Suprapubic skin (tissue), 4 donors: Measurements from ENCODE around the gene FBXO22. TPM values are rescaled to one million over a fixed set of nuclear protein-coding genes. Genes with fewer than 3 reads are reported as not detected.
"Not testable (repeated sequence)": the region's sequence is repeated elsewhere in the genome, so short reads cannot be mapped to it uniquely, and the experiment has no call there.

Experiments used
- DNase-seq, 2 donors: peaks; one replicate each; pipeline ENCODE4 v3.0.0-alpha.2; 2019; ENCODE audit warnings: low spot score in 2 of 2
- H3K27ac ChIP-seq: fragments of 200-600 bp; sonication (generic); one replicate; pipeline ENCODE4 v1.5.1; 2019
- H3K27me3 ChIP-seq: fragments of 200-600 bp; sonication (generic); one replicate; pipeline ENCODE4 v1.5.1; 2019
- H3K36me3 ChIP-seq: fragments of 200-600 bp; sonication (generic); one replicate; pipeline ENCODE4 v1.5.1; 2019
- H3K4me1 ChIP-seq: fragments of 200-600 bp; sonication (generic); one replicate; pipeline ENCODE4 v1.5.1; 2019
- H3K4me3 ChIP-seq: fragments of 200-600 bp; sonication (generic); one replicate; pipeline ENCODE4 v1.5.1; 2019; ENCODE audit warnings: mild to moderate bottlenecking
- H3K9me3 ChIP-seq: fragments of 200-600 bp; sonication (generic); one replicate; pipeline ENCODE4 v1.5.1; 2019
- CTCF ChIP-seq, 2 donors: fragments of 200-600 bp in 1 of 2; fragments of 450-650 bp in 1 of 2; sonication (generic) in 1 of 2; IDR thresholded peaks; one replicate each; pipeline ENCODE4 v1.5.1; 2016 to 2019; ENCODE audit warnings: antibody characterized with exemption in 2 of 2, mild to moderate bottlenecking in 1 of 2, moderate library complexity in 1 of 2
- EP300 ChIP-seq: sonication (generic); formaldehyde crosslinking; IDR thresholded peaks from one replicate; pipeline ENCODE4 v1.6.1; 2017; ENCODE audit warnings: antibody characterized with exemption
- POLR2A ChIP-seq, 2 donors: fragments of 450-650 bp; IDR thresholded peaks; one replicate each; pipeline ENCODE4 v1.6.1; 2017; ENCODE audit warnings: antibody characterized with exemption in 2 of 2, mild to moderate bottlenecking in 2 of 2, moderate library complexity in 2 of 2
- POLR2AphosphoS5 ChIP-seq, 3 donors: sonication (generic); formaldehyde crosslinking; IDR thresholded peaks; one replicate each; pipeline ENCODE4 v1.6.1; 2017; ENCODE audit warnings: antibody characterized with exemption in 3 of 3
- WGBS: methylation state at CpG from one replicate; pipeline ENCODE4 v1.1.5; 2018; 5-methylcytosine and 5-hydroxymethylcytosine counted together
- total RNA-seq, 4 donors: library from RNA; depleted of rRNA; stranded (reverse); fragments of >200 nt; gene quantifications; one replicate each; pipeline ENCODE4 v1.1.0, GENCODE V29; 2016

FBXO22 gene
- total RNA-seq, 4 donors from 2014 or later: 17.2 to 33.4 (median 22.2) TPM

GRCh38 chr15:75866916-75867315 is 36.8 kb upstream of the FBXO22 start:
- DNase-seq: no peak
- Histone ChIP-seq H3K36me3 (peaks cover 3% of the 10 kb centered on the region), H3K27ac (no peak overlapping the region), H3K4me1 (peaks cover 4% of the 10 kb centered on the region), H3K9me3 (no peaks in the 10 kb centered on the region), H3K4me3 (no peak overlapping the region), H3K27me3 (no peaks in the 10 kb centered on the region)
- TF ChIP-seq POLR2A (IDR thresholded peaks at IDR 0.05) (no peak), POLR2AphosphoS5 (IDR thresholded peaks at IDR 0.05) (no peak), EP300 (no peak), CTCF (IDR thresholded peaks at IDR 0.05) (no peak)

- Histone ChIP-seq H3K9me3 (no peaks in the 10 kb centered on the region), H3K27ac (no peak overlapping the region), H3K4me3 (no peak overlapping the region), H3K27me3 (no peaks in the 10 kb centered on the region), H3K4me1 (peaks cover 4% of the 10 kb centered on the region), H3K36me3 (peaks cover 3% of the 10 kb centered on the region)
- TF ChIP-seq CTCF (IDR thresholded peaks at IDR 0.05) (no peak), POLR2A (IDR thresholded peaks at IDR 0.05) (no peak)
- WGBS: 81% methylated on average over 4 of the region's 4 CpGs
- no peak for DNase-seq
These were observed 36.2 kb upstream of the FBXO22 start for GRCh38 chr15:75867449-75867848.

GRCh38 chr15:75868019-75868418 is 35.7 kb upstream of the FBXO22 start:
- peaks cover 4% of the 10 kb centered on the region for H3K4me1 ChIP-seq
- TF ChIP-seq POLR2AphosphoS5 (IDR thresholded peaks at IDR 0.05): no peak
- TF ChIP-seq POLR2A (IDR thresholded peaks at IDR 0.05): no peak
- TF ChIP-seq EP300: no peak
- no peak for TF ChIP-seq CTCF (IDR thresholded peaks at IDR 0.05)
- H3K27ac ChIP-seq: no peak overlapping the region
- no peaks in the 10 kb centered on the region for H3K27me3 ChIP-seq
- 95% methylated on average over 3 of the region's 3 CpGs for whole genome bisulfite sequencing
- no peak overlapping the region for H3K4me3 ChIP-seq
- H3K36me3 ChIP-seq: peaks cover 3% of the 10 kb centered on the region
- no peak for DNase-seq
- no peaks in the 10 kb centered on the region for H3K9me3 ChIP-seq

- Histone ChIP-seq H3K27me3 (no peaks in the 10 kb centered on the region), H3K36me3 (peaks cover 15% of the 10 kb centered on the region), H3K4me1 (peaks cover 4% of the 10 kb centered on the region), H3K27ac (no peak overlapping the region), H3K4me3 (no peak overlapping the region), H3K9me3 (no peaks in the 10 kb centered on the region)
- no peak for DNase-seq
- TF ChIP-seq POLR2AphosphoS5 (IDR thresholded peaks at IDR 0.05) (no peak), EP300 (no peak), POLR2A (IDR thresholded peaks at IDR 0.05) (no peak), CTCF (IDR thresholded peaks at IDR 0.05) (no peak)
These were observed 34.2 kb upstream of the FBXO22 start for GRCh38 chr15:75869446-75869845.

- H3K4me1 ChIP-seq, H3K9me3 ChIP-seq, DNase-seq, H3K4me3 ChIP-seq, H3K27me3 ChIP-seq, H3K27ac ChIP-seq: not testable (repeated sequence)
- 100% methylated on average over 1 of the region's 1 CpG for WGBS
- peaks cover 26% of the 10 kb centered on the region for H3K36me3 ChIP-seq
These were observed 32.1 kb upstream of the FBXO22 start for GRCh38 chr15:75871589-75871988.

- WGBS: 87% methylated on average over 4 of the region's 4 CpGs
- Histone ChIP-seq H3K36me3 (peaks cover 26% of the 10 kb centered on the region), H3K4me3 (no peak overlapping the region), H3K4me1 (no peaks in the 10 kb centered on the region), H3K27me3 (no peaks in the 10 kb centered on the region), H3K27ac (no peak overlapping the region), H3K9me3 (no peaks in the 10 kb centered on the region)
- no peak for DNase-seq
- TF ChIP-seq POLR2AphosphoS5 (IDR thresholded peaks at IDR 0.05): no peak
These were observed 31.2 kb upstream of the FBXO22 start for GRCh38 chr15:75872403-75872990.
